ENCODE data around the gene MYADM.

DNA sequence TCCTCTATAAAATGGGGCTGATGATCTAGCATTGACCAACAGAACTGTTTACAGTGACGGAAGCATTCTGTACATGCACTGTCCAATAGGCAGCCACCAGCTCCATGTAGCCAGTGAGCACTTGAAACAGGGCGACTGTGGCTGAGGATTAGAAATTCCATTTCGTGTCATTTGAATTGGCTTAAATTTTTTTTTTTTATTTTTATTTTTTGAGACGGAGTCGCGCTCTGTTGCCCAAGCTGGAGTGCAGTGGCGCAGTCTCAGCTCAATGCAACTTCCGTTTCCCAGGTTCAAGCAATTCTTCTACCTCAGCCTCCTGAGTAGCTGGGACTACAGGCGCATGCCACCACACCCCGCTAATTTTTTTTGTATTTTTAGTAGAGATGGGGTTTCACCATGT lies 17.4 kb downstream of the MYADM start:
- no peak for TF ChIP-seq POLR2AphosphoS5 (IDR thresholded peaks at IDR 0.05)
- TF ChIP-seq MXI1 (conservative IDR thresholded peaks at IDR 0.05; ENCODE audit: poor library complexity, severe bottlenecking): no peak
- TF ChIP-seq, protein P1, sequence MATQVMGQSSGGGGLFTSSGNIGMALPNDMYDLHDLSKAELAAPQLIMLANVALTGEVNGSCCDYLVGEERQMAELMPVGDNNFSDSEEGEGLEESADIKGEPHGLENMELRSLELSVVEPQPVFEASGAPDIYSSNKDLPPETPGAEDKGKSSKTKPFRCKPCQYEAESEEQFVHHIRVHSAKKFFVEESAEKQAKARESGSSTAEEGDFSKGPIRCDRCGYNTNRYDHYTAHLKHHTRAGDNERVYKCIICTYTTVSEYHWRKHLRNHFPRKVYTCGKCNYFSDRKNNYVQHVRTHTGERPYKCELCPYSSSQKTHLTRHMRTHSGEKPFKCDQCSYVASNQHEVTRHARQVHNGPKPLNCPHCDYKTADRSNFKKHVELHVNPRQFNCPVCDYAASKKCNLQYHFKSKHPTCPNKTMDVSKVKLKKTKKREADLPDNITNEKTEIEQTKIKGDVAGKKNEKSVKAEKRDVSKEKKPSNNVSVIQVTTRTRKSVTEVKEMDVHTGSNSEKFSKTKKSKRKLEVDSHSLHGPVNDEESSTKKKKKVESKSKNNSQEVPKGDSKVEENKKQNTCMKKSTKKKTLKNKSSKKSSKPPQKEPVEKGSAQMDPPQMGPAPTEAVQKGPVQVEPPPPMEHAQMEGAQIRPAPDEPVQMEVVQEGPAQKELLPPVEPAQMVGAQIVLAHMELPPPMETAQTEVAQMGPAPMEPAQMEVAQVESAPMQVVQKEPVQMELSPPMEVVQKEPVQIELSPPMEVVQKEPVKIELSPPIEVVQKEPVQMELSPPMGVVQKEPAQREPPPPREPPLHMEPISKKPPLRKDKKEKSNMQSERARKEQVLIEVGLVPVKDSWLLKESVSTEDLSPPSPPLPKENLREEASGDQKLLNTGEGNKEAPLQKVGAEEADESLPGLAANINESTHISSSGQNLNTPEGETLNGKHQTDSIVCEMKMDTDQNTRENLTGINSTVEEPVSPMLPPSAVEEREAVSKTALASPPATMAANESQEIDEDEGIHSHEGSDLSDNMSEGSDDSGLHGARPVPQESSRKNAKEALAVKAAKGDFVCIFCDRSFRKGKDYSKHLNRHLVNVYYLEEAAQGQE (IDR thresholded peaks at IDR 0.05; ENCODE audit: borderline replicate concordance): no peak
- TF ChIP-seq, protein P2, sequence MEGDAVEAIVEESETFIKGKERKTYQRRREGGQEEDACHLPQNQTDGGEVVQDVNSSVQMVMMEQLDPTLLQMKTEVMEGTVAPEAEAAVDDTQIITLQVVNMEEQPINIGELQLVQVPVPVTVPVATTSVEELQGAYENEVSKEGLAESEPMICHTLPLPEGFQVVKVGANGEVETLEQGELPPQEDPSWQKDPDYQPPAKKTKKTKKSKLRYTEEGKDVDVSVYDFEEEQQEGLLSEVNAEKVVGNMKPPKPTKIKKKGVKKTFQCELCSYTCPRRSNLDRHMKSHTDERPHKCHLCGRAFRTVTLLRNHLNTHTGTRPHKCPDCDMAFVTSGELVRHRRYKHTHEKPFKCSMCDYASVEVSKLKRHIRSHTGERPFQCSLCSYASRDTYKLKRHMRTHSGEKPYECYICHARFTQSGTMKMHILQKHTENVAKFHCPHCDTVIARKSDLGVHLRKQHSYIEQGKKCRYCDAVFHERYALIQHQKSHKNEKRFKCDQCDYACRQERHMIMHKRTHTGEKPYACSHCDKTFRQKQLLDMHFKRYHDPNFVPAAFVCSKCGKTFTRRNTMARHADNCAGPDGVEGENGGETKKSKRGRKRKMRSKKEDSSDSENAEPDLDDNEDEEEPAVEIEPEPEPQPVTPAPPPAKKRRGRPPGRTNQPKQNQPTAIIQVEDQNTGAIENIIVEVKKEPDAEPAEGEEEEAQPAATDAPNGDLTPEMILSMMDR (IDR thresholded peaks at IDR 0.05; ENCODE audit: poor library complexity, severe bottlenecking): no peak
- TF ChIP-seq SMC3 (conservative IDR thresholded peaks at IDR 0.05; ENCODE audit: poor library complexity): no peak
- no peak for TF ChIP-seq EZH2 (IDR thresholded peaks at IDR 0.05; ENCODE audit: borderline replicate concordance, insufficient read depth, low read length, poor library complexity, severe bottlenecking)
- no peak for TF ChIP-seq EP300 (conservative IDR thresholded peaks at IDR 0.05; ENCODE audit: poor library complexity, severe bottlenecking)

All from neural cell (in vitro differentiated cells).